Measurements from ENCODE around the gene TMEM176B. TPM values are rescaled to one million over a fixed set of nuclear protein-coding genes. Genes with fewer than 3 reads are reported as not detected.

The TMEM176B gene
- total and polyA plus RNA-seq, 12 donors: 15.9 to 149 (median 35.6) TPM

- TF ChIP-seq, protein P1, sequence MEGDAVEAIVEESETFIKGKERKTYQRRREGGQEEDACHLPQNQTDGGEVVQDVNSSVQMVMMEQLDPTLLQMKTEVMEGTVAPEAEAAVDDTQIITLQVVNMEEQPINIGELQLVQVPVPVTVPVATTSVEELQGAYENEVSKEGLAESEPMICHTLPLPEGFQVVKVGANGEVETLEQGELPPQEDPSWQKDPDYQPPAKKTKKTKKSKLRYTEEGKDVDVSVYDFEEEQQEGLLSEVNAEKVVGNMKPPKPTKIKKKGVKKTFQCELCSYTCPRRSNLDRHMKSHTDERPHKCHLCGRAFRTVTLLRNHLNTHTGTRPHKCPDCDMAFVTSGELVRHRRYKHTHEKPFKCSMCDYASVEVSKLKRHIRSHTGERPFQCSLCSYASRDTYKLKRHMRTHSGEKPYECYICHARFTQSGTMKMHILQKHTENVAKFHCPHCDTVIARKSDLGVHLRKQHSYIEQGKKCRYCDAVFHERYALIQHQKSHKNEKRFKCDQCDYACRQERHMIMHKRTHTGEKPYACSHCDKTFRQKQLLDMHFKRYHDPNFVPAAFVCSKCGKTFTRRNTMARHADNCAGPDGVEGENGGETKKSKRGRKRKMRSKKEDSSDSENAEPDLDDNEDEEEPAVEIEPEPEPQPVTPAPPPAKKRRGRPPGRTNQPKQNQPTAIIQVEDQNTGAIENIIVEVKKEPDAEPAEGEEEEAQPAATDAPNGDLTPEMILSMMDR (IDR thresholded peaks at IDR 0.05): no peak
- intact Hi-C loops (cut with DNase I): loop anchor here in 5 of 10 donors (5.0 kb wide), 3 partner anchors 37 to 202 kb away; no protein-coding TSS in a partner anchor
- WGBS, 2 donors: 50 to 52% methylated on average over 4 of the region's 4 CpGs
- H3K27me3 ChIP-seq: no peaks in the 10 kb centered on the region
- ATAC-seq: peak; percentile 16 to 68 (median 39)
- H3K27ac ChIP-seq: peak overlapping the region in 9 of 10 donors; percentile 20 to 91 (median 82)
- peaks cover 11 to 77% (median 47%) of the 10 kb centered on the region in 9 donors for H3K4me1 ChIP-seq
- peak in 1 of 2 donors; percentile 43 for DNase-seq
- no peak overlapping the region for H3K4me3 ChIP-seq
- no peaks in the 10 kb centered on the region for H3K36me3 ChIP-seq
- H3K9me3 ChIP-seq: no peaks in the 10 kb centered on the region
Observed at GRCh38 chr7:150784954-150785353, 15.2 kb downstream of the TMEM176B start.

- TF ChIP-seq, protein P1 (IDR thresholded peaks at IDR 0.05): no peak
- intact Hi-C loops (cut with DNase I): loop anchor here in 3 of 10 donors (5.0 kb wide), 2 partner anchors 38 to 93 kb away; no protein-coding TSS in a partner anchor
- Histone ChIP-seq H3K4me1 (peaks cover 11 to 75% (median 47%) of the 10 kb centered on the region in 9 donors), H3K9me3 (no peaks in the 10 kb centered on the region), H3K36me3 (no peaks in the 10 kb centered on the region), H3K27ac (peak overlapping the region in 6 of 10 donors; percentile 49 to 91 (median 86)), H3K4me3 (no peak overlapping the region), H3K27me3 (no peaks in the 10 kb centered on the region)
- no peak for ATAC-seq
- 66% methylated on average over 9 of the region's 9 CpGs for WGBS, 2 donors
- DNase-seq: no peak
Observed at GRCh38 chr7:150784120-150784736, 15.9 kb downstream of the TMEM176B start.

DNA sequence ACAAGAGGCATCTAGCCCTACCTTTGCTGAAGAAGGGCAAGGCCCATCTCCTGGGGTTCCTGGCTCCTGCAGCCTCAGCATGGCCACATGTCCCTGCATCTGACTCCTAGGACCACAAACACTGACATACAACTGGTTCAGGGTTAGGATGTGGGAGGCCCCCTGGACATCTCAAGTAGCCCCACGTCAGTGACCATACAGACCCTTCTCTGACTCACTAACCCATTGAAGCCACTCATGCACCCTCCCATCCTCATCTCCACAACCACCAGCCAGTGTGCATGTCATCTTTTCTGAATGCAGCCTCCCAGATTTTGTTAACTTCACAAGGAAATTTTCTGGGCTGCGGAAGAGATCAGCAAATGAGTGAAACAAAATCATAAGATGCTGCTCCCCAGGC lies 18.2 kb downstream of the TMEM176B start:
- WGBS, 2 donors: 98 to 100% methylated on average over 2 of the region's 2 CpGs
- ATAC-seq (no peak), DNase-seq (no peak)
- H3K27me3 ChIP-seq: no peaks in the 10 kb centered on the region
- intact Hi-C loops (cut with DNase I): loop anchor here in 3 of 10 donors (5.0 kb wide), 2 partner anchors 40 to 95 kb away; no protein-coding TSS in a partner anchor
- TF ChIP-seq, protein P1 (IDR thresholded peaks at IDR 0.05): no peak
- H3K4me3 ChIP-seq: no peak overlapping the region
- H3K36me3 ChIP-seq: no peaks in the 10 kb centered on the region
- peak overlapping the region in 1 of 10 donors; percentile 76 for H3K27ac ChIP-seq
- H3K9me3 ChIP-seq: no peaks in the 10 kb centered on the region
- peaks cover 0 to 63% (median 26%) of the 10 kb centered on the region in 9 donors for H3K4me1 ChIP-seq

DNA sequence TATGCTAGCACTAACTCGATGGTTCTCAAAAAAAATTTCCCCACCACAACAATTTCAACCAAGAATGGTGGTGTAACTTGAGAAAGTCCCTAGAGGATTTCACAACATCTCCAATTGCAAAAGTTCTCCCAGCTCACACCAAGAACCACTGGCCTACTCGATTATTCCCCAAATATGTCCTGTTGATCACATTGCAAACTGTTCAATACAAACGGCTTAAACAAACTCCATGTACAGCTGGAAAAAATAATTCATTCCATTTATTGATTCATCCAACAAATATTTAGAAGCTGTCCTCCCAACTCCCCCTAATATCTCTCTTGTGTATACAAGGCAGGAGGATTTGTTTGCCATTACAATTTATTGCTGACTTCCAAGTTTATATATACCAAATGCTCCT lies 19.1 kb downstream of the TMEM176B start:
- H3K9me3 ChIP-seq: no peaks in the 10 kb centered on the region
- DNase-seq (no peak), ATAC-seq (no peak)
- H3K4me1 ChIP-seq: peaks cover 0 to 54% (median 20%) of the 10 kb centered on the region in 9 donors
- no peaks in the 10 kb centered on the region for H3K27me3 ChIP-seq
- peak overlapping the region in 1 of 10 donors; percentile 76 for H3K27ac ChIP-seq
- no peaks in the 10 kb centered on the region for H3K36me3 ChIP-seq
- intact Hi-C loops (cut with DNase I): loop anchor here in 3 of 10 donors (5.0 kb wide), 2 partner anchors 41 to 96 kb away; no protein-coding TSS in a partner anchor
- no peak overlapping the region for H3K4me3 ChIP-seq
- WGBS, 2 donors: 42 to 54% methylated on average over 3 of the region's 3 CpGs
- TF ChIP-seq, protein P1 (IDR thresholded peaks at IDR 0.05): no peak
